ENCODE data around the gene CD7.

DNA sequence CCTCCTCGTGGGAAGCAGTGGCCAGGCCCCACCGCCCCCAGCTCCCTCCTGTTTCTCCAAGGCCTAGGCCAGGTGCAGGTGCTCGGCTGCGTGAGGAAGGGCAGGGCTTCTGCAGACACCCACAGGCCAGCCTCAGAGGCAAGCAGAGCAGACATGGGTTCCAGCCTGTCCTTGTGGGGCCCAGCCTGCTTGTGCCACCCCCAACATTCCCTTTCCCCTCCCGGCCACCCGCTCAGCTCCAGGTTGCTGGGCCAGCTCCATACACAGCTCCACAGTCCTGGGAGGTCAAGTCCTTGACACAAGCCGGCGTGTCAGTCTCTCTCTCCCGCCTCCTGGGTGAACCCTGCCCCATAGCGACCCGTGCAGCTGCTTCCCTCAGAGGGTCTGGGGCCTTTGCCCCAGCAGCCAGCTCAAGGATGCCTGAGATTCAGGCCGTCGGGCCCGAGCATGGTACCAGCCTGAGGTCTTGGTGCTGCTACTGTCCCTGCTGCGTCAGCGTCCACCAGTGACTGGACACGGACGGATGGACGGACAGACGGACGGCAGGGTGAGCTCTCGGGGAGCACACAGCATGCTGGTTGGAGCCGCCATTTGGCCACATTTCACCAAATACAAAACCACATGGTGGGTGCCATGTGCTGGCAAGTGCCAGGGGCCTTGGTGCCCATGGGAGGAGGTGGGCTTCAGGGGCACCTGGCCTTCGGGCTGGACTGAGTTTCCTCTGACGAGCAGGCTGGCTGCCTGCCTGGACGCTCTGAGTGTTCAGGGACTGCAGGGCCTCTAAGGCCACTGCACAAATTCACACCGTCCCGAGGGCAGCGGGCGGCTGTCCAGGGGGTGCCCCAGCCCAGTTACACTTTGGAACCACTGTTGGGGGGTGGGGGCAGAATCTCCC is 8.1 kb upstream of the CD7 start:
- TF ChIP-seq, protein P1, sequence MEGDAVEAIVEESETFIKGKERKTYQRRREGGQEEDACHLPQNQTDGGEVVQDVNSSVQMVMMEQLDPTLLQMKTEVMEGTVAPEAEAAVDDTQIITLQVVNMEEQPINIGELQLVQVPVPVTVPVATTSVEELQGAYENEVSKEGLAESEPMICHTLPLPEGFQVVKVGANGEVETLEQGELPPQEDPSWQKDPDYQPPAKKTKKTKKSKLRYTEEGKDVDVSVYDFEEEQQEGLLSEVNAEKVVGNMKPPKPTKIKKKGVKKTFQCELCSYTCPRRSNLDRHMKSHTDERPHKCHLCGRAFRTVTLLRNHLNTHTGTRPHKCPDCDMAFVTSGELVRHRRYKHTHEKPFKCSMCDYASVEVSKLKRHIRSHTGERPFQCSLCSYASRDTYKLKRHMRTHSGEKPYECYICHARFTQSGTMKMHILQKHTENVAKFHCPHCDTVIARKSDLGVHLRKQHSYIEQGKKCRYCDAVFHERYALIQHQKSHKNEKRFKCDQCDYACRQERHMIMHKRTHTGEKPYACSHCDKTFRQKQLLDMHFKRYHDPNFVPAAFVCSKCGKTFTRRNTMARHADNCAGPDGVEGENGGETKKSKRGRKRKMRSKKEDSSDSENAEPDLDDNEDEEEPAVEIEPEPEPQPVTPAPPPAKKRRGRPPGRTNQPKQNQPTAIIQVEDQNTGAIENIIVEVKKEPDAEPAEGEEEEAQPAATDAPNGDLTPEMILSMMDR (conservative IDR thresholded peaks at IDR 0.05; ENCODE audit: low read depth, low read length), result no peak
- TF ChIP-seq EZH2 (IDR thresholded peaks at IDR 0.05; ENCODE audit: borderline replicate concordance, low read depth, low read length, poor library complexity, severe bottlenecking), result no peak

Data from A673 (cell line).